ENCODE data around the gene PPP3CA.
"Not testable (repeated sequence)": the region's sequence is repeated elsewhere in the genome, so short reads cannot be mapped to it uniquely, and the experiment has no call there.

PPP3CA gene

GRCh38 chr4:101238706-101239105 lies 108.6 kb downstream of the PPP3CA start:
- no peak overlapping the region for H3K4me3 ChIP-seq (ENCODE audit: low read length)
- no CpG with 5 or more reads among the region's 3 CpGs for WGBS (ENCODE audit: insufficient coverage, insufficient read length)
- no peaks in the 10 kb centered on the region for H3K36me3 ChIP-seq (ENCODE audit: control insufficient read depth, insufficient read depth, low read length)
- H3K4me1 ChIP-seq (ENCODE audit: control insufficient read depth, insufficient read depth, low read length), result no peaks in the 10 kb centered on the region; the same call in 1 of the 2 replicates
- H3K27ac ChIP-seq (ENCODE audit: low read length), result no peak overlapping the region
- H3K27me3 ChIP-seq (ENCODE audit: control insufficient read depth, insufficient read depth, low read length), result no peaks in the 10 kb centered on the region
- no peak for DNase-seq (ENCODE audit: low read depth, low spot score)
- H3K9me3 ChIP-seq (ENCODE audit: control insufficient read depth, insufficient read depth, low read length), result no peaks in the 10 kb centered on the region

DNA sequence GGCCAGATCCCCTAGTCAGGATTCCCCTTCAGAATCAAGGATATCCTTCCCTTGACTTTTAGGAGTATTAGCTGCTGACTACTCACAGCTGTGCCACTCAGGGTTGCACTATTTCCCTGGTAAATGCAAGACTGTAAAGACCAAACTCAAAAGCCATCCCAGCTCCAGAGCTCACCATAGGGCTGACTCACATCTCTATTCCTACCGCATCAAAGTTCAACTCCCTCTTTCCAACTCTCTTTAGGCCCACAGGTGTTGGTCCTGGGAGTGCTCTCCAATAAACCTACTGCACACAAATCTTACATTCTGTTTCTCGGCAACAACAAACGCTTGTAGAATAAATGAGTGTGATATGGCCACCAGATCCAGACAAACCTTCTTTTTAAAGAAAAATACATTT lies 109.6 kb downstream of the PPP3CA start:
- Histone ChIP-seq H3K4me1 (ENCODE audit: control insufficient read depth, insufficient read depth, low read length) (no peaks in the 10 kb centered on the region; the same call in 1 of the 2 replicates), H3K9me3 (ENCODE audit: control insufficient read depth, insufficient read depth, low read length) (no peaks in the 10 kb centered on the region), H3K4me3 (ENCODE audit: low read length) (no peak overlapping the region), H3K27ac (ENCODE audit: low read length) (no peak overlapping the region), H3K27me3 (ENCODE audit: control insufficient read depth, insufficient read depth, low read length) (no peaks in the 10 kb centered on the region), H3K36me3 (ENCODE audit: control insufficient read depth, insufficient read depth, low read length) (no peaks in the 10 kb centered on the region)
- WGBS (ENCODE audit: insufficient coverage, insufficient read length), result no CpG with 5 or more reads among the region's 3 CpGs
- no peak for DNase-seq (ENCODE audit: low read depth, low spot score)

DNA sequence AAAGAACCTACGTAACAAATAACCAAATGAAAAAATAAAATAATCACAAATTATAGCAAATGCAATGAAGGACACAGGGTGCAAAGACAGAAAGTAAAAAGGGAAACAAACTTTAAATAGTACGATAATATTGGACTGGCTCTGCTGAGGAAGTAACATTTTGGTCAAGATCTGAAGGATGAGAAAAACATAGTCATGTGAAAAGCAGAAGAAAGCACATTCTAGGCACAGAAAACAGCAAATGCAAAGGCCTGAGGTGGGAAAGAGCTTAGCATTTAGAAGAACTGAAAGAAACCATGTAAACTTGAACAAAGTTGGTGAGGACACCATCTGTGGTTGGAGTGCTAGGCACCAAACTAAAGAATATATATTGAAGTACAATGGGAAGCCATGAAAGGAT lies 111.2 kb downstream of the PPP3CA start:
- Histone ChIP-seq H3K4me3 (ENCODE audit: low read length) (no peak overlapping the region), H3K4me1 (ENCODE audit: control insufficient read depth, insufficient read depth, low read length) (no peaks in the 10 kb centered on the region; the same call in 1 of the 2 replicates), H3K27me3 (ENCODE audit: control insufficient read depth, insufficient read depth, low read length) (no peaks in the 10 kb centered on the region), H3K27ac (ENCODE audit: low read length) (no peak overlapping the region), H3K9me3 (ENCODE audit: control insufficient read depth, insufficient read depth, low read length) (no peaks in the 10 kb centered on the region), H3K36me3 (ENCODE audit: control insufficient read depth, insufficient read depth, low read length) (no peaks in the 10 kb centered on the region)
- no CpG with 5 or more reads among the region's 2 CpGs for WGBS (ENCODE audit: insufficient coverage, insufficient read length)
- no peak for DNase-seq (ENCODE audit: low read depth, low spot score)

DNA sequence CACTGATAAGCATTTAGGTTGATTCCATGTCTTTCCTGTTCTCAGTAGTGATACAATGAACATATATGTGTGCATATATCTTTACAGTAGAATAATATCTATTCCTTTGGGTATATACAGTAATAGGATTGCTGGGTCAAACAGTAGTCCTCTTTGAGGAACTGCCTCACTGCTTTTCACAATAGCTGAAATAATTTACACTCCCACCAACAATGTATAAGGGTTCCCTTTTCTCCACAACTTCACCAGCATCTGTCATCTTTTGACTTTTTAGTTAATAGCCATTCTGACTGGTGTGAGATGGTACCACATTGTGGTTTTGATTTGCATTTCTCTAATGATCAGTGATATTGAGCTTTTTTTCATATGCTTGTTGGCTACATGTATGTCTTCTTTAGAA lies 113.2 kb downstream of the PPP3CA start:
- DNase-seq (ENCODE audit: low read depth, low spot score); H3K9me3 ChIP-seq (ENCODE audit: control insufficient read depth, insufficient read depth, low read length); H3K27me3 ChIP-seq (ENCODE audit: control insufficient read depth, insufficient read depth, low read length); H3K4me1 ChIP-seq (ENCODE audit: control insufficient read depth, insufficient read depth, low read length); H3K36me3 ChIP-seq (ENCODE audit: control insufficient read depth, insufficient read depth, low read length); H3K27ac ChIP-seq (ENCODE audit: low read length); H3K4me3 ChIP-seq (ENCODE audit: low read length): not testable (repeated sequence)

GRCh38 chr4:101232074-101232776 lies 115.1 kb downstream of the PPP3CA start:
- no CpG with 5 or more reads among the region's 1 CpG for WGBS (ENCODE audit: insufficient coverage, insufficient read length)
- DNase-seq (ENCODE audit: low read depth, low spot score), result no peak
- no peaks in the 10 kb centered on the region; the same call in 1 of the 2 replicates for H3K4me1 ChIP-seq (ENCODE audit: control insufficient read depth, insufficient read depth, low read length)

DNA sequence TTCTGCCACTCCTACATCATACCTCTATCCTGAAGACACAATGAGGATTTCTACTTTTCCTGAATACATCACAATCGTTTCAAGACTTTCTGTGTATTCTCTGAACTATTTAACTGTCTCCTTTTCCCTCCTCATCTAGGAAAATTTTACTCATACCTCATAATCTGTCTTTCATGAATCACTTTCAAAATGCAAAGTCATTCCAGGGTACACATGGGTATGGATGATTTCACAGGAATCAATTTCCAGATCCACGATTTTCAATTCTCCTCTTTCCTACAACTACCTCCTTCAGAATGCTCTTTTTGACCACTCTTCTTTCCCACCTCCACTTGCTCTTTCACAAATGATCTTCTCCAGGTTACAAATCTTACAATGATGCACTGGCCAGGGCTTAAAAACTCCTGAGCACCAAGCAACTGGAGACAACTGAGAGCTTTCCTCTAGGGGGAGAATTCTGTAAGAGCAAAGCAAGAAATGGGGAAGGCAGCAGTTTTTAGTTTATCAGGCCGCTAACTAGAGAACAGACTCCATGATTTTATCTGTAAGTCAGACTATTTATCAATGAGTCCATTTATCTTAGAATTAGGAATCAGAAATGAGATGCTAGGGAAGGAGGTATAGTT lies 116.4 kb downstream of the PPP3CA start:
- H3K36me3 ChIP-seq (ENCODE audit: control insufficient read depth, insufficient read depth, low read length), result no peaks in the 10 kb centered on the region
- whole genome bisulfite sequencing (ENCODE audit: insufficient coverage, insufficient read length), result no CpG with 5 or more reads among the region's 3 CpGs
- H3K4me1 ChIP-seq (ENCODE audit: control insufficient read depth, insufficient read depth, low read length), result no peaks in the 10 kb centered on the region; the same call in 1 of the 2 replicates
- DNase-seq (ENCODE audit: low read depth, low spot score), result no peak
- no peaks in the 10 kb centered on the region for H3K9me3 ChIP-seq (ENCODE audit: control insufficient read depth, insufficient read depth, low read length)
- H3K27me3 ChIP-seq (ENCODE audit: control insufficient read depth, insufficient read depth, low read length), result no peaks in the 10 kb centered on the region
- H3K27ac ChIP-seq (ENCODE audit: low read length), result no peak overlapping the region
- no peak overlapping the region for H3K4me3 ChIP-seq (ENCODE audit: low read length)

More at GRCh38 chr4:101232074-101232776, 115.1 kb downstream of the PPP3CA start:
- no peaks in the 10 kb centered on the region for H3K36me3 ChIP-seq (ENCODE audit: control insufficient read depth, insufficient read depth, low read length)
- H3K27me3 ChIP-seq (ENCODE audit: control insufficient read depth, insufficient read depth, low read length), result no peaks in the 10 kb centered on the region
- H3K27ac ChIP-seq (ENCODE audit: low read length), result no peak overlapping the region
- no peaks in the 10 kb centered on the region for H3K9me3 ChIP-seq (ENCODE audit: control insufficient read depth, insufficient read depth, low read length)
- no peak overlapping the region for H3K4me3 ChIP-seq (ENCODE audit: low read length)

- Histone ChIP-seq H3K4me1 (ENCODE audit: control insufficient read depth, insufficient read depth, low read length) (no peaks in the 10 kb centered on the region), H3K36me3 (ENCODE audit: control insufficient read depth, insufficient read depth, low read length) (no peaks in the 10 kb centered on the region), H3K27me3 (ENCODE audit: control insufficient read depth, insufficient read depth, low read length) (no peaks in the 10 kb centered on the region), H3K9me3 (ENCODE audit: control insufficient read depth, insufficient read depth, low read length) (no peaks in the 10 kb centered on the region), H3K27ac (ENCODE audit: low read length) (no peak overlapping the region), H3K4me3 (ENCODE audit: low read length) (no peak overlapping the region)
- no peak for DNase-seq (ENCODE audit: low read depth, low spot score)
- WGBS (ENCODE audit: insufficient coverage, insufficient read length), result no CpG with 5 or more reads among the region's 2 CpGs
Measured at GRCh38 chr4:101229116-101229515, 118.2 kb downstream of the PPP3CA start.

- Histone ChIP-seq H3K4me1 (ENCODE audit: control insufficient read depth, insufficient read depth, low read length) (no peaks in the 10 kb centered on the region), H3K27ac (ENCODE audit: low read length) (no peak overlapping the region), H3K27me3 (ENCODE audit: control insufficient read depth, insufficient read depth, low read length) (no peaks in the 10 kb centered on the region), H3K4me3 (ENCODE audit: low read length) (no peak overlapping the region), H3K9me3 (ENCODE audit: control insufficient read depth, insufficient read depth, low read length) (no peaks in the 10 kb centered on the region), H3K36me3 (ENCODE audit: control insufficient read depth, insufficient read depth, low read length) (no peaks in the 10 kb centered on the region)
- no peak for DNase-seq (ENCODE audit: low read depth, low spot score)
Measured at GRCh38 chr4:101227715-101228114, 119.6 kb downstream of the PPP3CA start.

DNA sequence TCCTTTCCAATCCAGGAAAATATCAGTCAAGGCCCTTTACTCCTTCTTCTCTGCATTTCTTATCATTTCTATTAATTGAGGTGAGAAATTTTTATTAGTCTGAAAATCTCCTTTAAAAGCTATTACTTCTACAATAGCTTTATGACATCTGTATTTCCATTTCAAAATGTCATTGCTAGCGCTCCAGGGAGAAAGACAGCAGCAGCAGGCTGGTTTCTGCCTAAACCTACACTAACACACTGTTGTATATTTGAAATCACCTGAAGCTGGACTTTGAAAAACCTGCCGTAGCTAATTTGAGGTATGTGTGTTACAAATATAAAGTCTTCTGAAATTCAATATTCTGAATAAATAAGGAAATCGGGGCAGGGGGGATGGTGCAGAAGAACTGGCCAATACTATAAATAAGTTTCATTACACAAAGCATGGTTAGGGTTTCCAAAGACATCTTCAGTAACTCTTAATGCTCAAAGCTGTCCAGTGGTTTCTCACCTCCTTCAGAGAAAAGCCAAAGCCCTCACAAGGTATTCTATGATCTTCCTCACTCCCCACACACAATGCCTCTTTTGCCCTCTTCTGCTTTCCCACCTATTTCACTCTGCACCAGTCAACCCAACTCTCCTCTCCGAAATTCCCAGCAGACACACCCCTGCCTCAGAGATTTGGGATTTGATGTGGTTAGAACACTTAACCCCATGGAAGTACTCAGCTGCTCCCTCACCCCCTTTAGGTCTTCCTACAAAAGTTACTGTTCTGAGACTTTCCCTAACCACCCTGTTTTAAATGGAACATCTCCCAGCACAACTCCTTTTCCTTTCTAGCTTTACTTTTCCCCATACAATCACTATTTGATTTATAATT lies 122.7 kb downstream of the PPP3CA start:
- Histone ChIP-seq H3K36me3 (ENCODE audit: control insufficient read depth, insufficient read depth, low read length) (no peaks in the 10 kb centered on the region), H3K27ac (ENCODE audit: low read length) (no peak overlapping the region), H3K27me3 (ENCODE audit: control insufficient read depth, insufficient read depth, low read length) (no peaks in the 10 kb centered on the region)

DNA sequence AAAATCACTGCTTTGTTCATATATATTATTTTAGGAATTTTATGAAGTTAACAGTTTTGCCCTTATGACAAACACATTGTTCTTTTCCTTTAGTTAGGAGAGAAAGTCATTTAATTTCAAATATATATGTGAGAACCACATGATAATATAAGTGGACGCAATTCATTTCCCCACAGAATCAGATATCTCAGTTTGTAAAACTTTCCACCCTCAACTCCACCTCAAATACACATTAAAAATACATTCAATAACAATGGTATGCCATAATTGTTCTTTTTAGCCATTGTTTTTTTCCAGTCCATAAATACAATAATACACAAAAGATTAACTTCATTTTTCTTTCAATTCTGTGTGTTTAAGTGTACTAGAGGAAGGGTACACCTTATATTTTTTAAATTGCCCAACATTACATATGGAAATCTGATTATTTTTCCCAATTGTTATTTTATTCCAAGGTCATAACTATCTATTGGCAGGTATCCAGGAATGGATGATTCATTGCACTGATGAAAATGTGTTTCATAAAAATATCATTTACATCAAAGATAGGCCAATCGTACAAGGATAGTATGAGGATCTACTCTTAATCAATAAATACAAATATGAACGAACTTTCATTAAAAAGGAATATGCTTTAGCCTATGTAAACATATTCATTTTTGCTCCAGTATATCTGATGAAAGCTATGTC lies 125.0 kb downstream of the PPP3CA start:
- no CpG with 5 or more reads among the region's 3 CpGs for WGBS (ENCODE audit: insufficient coverage, insufficient read length)
- no peaks in the 10 kb centered on the region for H3K9me3 ChIP-seq (ENCODE audit: control insufficient read depth, insufficient read depth, low read length)
- H3K27ac ChIP-seq (ENCODE audit: low read length), result no peak overlapping the region
- no peak for DNase-seq (ENCODE audit: low read depth, low spot score)
- H3K4me3 ChIP-seq (ENCODE audit: low read length), result no peak overlapping the region
- no peaks in the 10 kb centered on the region for H3K27me3 ChIP-seq (ENCODE audit: control insufficient read depth, insufficient read depth, low read length)
- no peaks in the 10 kb centered on the region for H3K4me1 ChIP-seq (ENCODE audit: control insufficient read depth, insufficient read depth, low read length)
- H3K36me3 ChIP-seq (ENCODE audit: control insufficient read depth, insufficient read depth, low read length), result no peaks in the 10 kb centered on the region

More for the DNA sequence above, 122.7 kb downstream of the PPP3CA start:
- Histone ChIP-seq H3K4me1 (ENCODE audit: control insufficient read depth, insufficient read depth, low read length) (no peaks in the 10 kb centered on the region), H3K9me3 (ENCODE audit: control insufficient read depth, insufficient read depth, low read length) (no peaks in the 10 kb centered on the region), H3K4me3 (ENCODE audit: low read length) (no peak overlapping the region)
- WGBS (ENCODE audit: insufficient coverage, insufficient read length), result no CpG with 5 or more reads among the region's 4 CpGs
- DNase-seq (ENCODE audit: low read depth, low spot score), result no peak
